MCF 10A (cell line): ENCODE measurements around the gene NOC2L. TPM values are rescaled to one million over a fixed set of nuclear protein-coding genes. Genes with fewer than 3 reads are reported as not detected.
A peak's percentile ranks its signal among the peaks of the same experiment; 100 is the strongest.

Experiments
- BruUV-seq: library from RNA; stranded (reverse); fragments of 400-500 nt; replicated peaks from 2 replicates; lab custom pipeline; 2021; lab: Mats Ljungman, UMichigan
- CTCF ChIA-PET: fragments of 300-600 bp; sonication (Branson Sonifier 250); formaldehyde crosslinking; extraction: SDS; loops from one replicate; lab custom pipeline; 2021; ENCODE audit warnings: antibody characterized with exemption, inconsistent platforms; lab: Yijun Ruan, JAX
- POLR2A ChIA-PET: fragments of 300-600, 350-650 bp; sonication (Branson Sonifier 250); formaldehyde crosslinking; extraction: SDS; loops from one replicate; lab custom pipeline; 2020; ENCODE audit warnings: antibody characterized with exemption, inconsistent platforms; lab: Yijun Ruan, JAX
- DNase-seq: peaks from one replicate; pipeline ENCODE4 v3.0.0-alpha.2; 2018; ENCODE audit not compliant: unreplicated experiment
- H3K27ac Mint-ChIP-seq: one replicate; pipeline ENCODE4 v1.8.0; 2022; ENCODE audit warnings: mild to moderate bottlenecking, low read depth, mixed read lengths; ENCODE audit not compliant: unreplicated experiment
- H3K27me3 Mint-ChIP-seq: one replicate; pipeline ENCODE4 v1.8.0; 2022; ENCODE audit warnings: mixed read lengths; ENCODE audit not compliant: insufficient read depth, unreplicated experiment
- H3K36me3 Mint-ChIP-seq: one replicate; pipeline ENCODE4 v1.8.0; 2022; ENCODE audit warnings: mild to moderate bottlenecking, moderate library complexity, mixed read lengths; ENCODE audit not compliant: insufficient read depth, unreplicated experiment
- H3K4me1 Mint-ChIP-seq: one replicate; pipeline ENCODE4 v1.8.0; 2022; ENCODE audit warnings: mixed read lengths; ENCODE audit not compliant: insufficient read depth, unreplicated experiment
- H3K4me3 Mint-ChIP-seq: one replicate; pipeline ENCODE4 v1.8.0; 2022; ENCODE audit warnings: mild to moderate bottlenecking, moderate library complexity, mixed read lengths; ENCODE audit not compliant: unreplicated experiment
- H3K9me3 Mint-ChIP-seq: one replicate; pipeline ENCODE4 v1.8.0; 2022; ENCODE audit warnings: mixed read lengths; ENCODE audit not compliant: unreplicated experiment
- intact Hi-C: fragments of 100-400 bp; cut with micrococcal nuclease; formaldehyde crosslinking; loops from 2 replicates; pipeline ENCODE4 v1.14.1; 2022
- total RNA-seq: library from RNA; stranded (reverse); gene quantifications from 2 replicates; pipeline ENCODE4 v1.2.3, GENCODE V29; 2022
- TF ChIP-seq, protein P1 (sequence below): fragments of 200-600 bp; IDR thresholded peaks from one replicate; pipeline ENCODE4 v1.8.0; 2022; ENCODE audit warnings: antibody characterized with exemption, mild to moderate bottlenecking; ENCODE audit not compliant: unreplicated experiment

Gene NOC2L
- total RNA-seq, 1 experiment from 2014 or later, result 136 TPM

GRCh38 chr1:938711-939489 lies 20.2 kb downstream of the NOC2L start:
- ChIA-PET CTCF (interaction anchor here (0.5 to 3.9 kb wide), 16 partner anchors 10 to 467 kb away, joined by 3 to 34 read pairs (median 4); no protein-coding TSS in a partner anchor), POLR2A (interaction anchor here (1.0 to 3.1 kb wide), 2 partner anchors 33 to 37 kb away, joined by 3 to 18 read pairs; no protein-coding TSS in a partner anchor)
- Mint-ChIP-seq H3K27me3 (peaks cover 17% of the 10 kb centered on the region), H3K9me3 (no peaks in the 10 kb centered on the region), H3K27ac (no peak overlapping the region), H3K4me1 (no peaks in the 10 kb centered on the region), H3K36me3 (no peaks in the 10 kb centered on the region), H3K4me3 (no peak overlapping the region)
- BruUV-seq, result no TSS peak
- DNase-seq, result no peak
- TF ChIP-seq, protein P1, sequence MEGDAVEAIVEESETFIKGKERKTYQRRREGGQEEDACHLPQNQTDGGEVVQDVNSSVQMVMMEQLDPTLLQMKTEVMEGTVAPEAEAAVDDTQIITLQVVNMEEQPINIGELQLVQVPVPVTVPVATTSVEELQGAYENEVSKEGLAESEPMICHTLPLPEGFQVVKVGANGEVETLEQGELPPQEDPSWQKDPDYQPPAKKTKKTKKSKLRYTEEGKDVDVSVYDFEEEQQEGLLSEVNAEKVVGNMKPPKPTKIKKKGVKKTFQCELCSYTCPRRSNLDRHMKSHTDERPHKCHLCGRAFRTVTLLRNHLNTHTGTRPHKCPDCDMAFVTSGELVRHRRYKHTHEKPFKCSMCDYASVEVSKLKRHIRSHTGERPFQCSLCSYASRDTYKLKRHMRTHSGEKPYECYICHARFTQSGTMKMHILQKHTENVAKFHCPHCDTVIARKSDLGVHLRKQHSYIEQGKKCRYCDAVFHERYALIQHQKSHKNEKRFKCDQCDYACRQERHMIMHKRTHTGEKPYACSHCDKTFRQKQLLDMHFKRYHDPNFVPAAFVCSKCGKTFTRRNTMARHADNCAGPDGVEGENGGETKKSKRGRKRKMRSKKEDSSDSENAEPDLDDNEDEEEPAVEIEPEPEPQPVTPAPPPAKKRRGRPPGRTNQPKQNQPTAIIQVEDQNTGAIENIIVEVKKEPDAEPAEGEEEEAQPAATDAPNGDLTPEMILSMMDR, result no peak
- intact Hi-C loops, result no loop called here

DNA sequence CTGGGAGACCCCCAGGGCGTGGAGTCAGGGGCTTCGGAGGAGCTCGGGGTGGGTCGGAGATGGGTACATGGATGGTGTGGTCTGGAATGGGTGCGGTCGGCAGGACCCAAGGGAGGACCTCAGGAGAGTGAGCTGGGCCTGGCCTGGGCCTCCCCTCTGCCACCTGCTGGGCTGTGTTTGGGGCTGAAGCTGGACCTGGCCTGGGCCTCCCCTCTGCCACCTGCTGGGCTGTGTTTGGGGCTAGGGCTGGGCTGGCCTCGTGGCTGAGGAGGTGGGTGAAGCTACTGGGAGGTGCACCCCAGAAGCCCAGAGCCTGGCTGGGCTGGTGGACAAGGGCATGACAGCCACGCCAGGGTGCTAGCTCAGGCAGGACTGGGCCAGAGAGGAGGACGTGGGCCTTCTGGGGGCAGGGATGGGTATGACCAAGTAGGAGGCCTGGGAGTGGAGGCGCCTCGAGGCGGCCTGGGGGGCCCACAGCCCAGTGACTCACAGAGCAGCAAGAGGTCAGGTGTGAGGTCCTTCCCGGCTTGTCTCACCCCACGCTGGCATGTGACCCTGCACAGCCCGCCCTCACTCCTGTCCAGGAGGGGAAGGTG lies 20.9 kb downstream of the NOC2L start:
- Mint-ChIP-seq H3K4me1 (no peaks in the 10 kb centered on the region), H3K4me3 (no peak overlapping the region), H3K36me3 (no peaks in the 10 kb centered on the region), H3K9me3 (no peaks in the 10 kb centered on the region), H3K27me3 (peaks cover 22% of the 10 kb centered on the region), H3K27ac (no peak overlapping the region)
- ChIA-PET CTCF (interaction anchor here (0.5 to 3.9 kb wide), 15 partner anchors 10 to 468 kb away, joined by 3 to 34 read pairs (median 4); no protein-coding TSS in a partner anchor), POLR2A (interaction anchor here (1.0 to 3.1 kb wide), 2 partner anchors 33 to 38 kb away, joined by 3 to 18 read pairs; no protein-coding TSS in a partner anchor)
- DNase-seq, result peak; percentile 66
- intact Hi-C loops, result no loop called here
- TF ChIP-seq, protein P1, result peak; percentile 82
- no TSS peak for BruUV-seq

GRCh38 chr1:937521-937920 lies 21.5 kb downstream of the NOC2L start:
- H3K4me3 Mint-ChIP-seq, result no peak overlapping the region
- H3K4me1 Mint-ChIP-seq, result no peaks in the 10 kb centered on the region
- TF ChIP-seq, protein P1, result no peak
- CTCF ChIA-PET, result interaction anchor here (0.6 to 3.9 kb wide), 9 partner anchors 9 to 68 kb away, joined by 3 to 34 read pairs (median 4); no protein-coding TSS in a partner anchor
- H3K27ac Mint-ChIP-seq, result no peak overlapping the region
- intact Hi-C loops, result no loop called here
- DNase-seq, result no peak
- no peaks in the 10 kb centered on the region for H3K9me3 Mint-ChIP-seq
- peaks cover 28% of the 10 kb centered on the region for H3K27me3 Mint-ChIP-seq
- no peaks in the 10 kb centered on the region for H3K36me3 Mint-ChIP-seq
- BruUV-seq, result no TSS peak
- POLR2A ChIA-PET, result interaction anchor here (1.0 to 3.1 kb wide), 2 partner anchors 32 to 39 kb away, joined by 3 to 18 read pairs; no protein-coding TSS in a partner anchor
